K562 (cell line): ENCODE data around the gene ACP6. TPM values are rescaled to one million over a fixed set of nuclear protein-coding genes. Genes with fewer than 3 reads are reported as not detected.

Experiments
- ATAC-seq: fragments of 200-7000 bp; cut with Tn5 transposase; 3 replicates; pipeline ENCODE4 v1.9.1; 2020; ENCODE audit warnings: moderate library complexity
- BruUV-seq: library from RNA; stranded (reverse); fragments of 400-500 nt; replicated peaks from 2 replicates; lab custom pipeline; 2021; lab: Mats Ljungman, UMichigan
- CTCF ChIA-PET: fragments of 300-600 bp; formaldehyde crosslinking; extraction: SDS; loops from one replicate; lab custom pipeline; 2021; ENCODE audit warnings: low intra/inter-chr PET ratio; lab: Yijun Ruan, JAX
- POLR2A ChIA-PET: fragments of 300-600, 350-650 bp; sonication (Branson Sonifier 250); formaldehyde crosslinking; extraction: SDS; loops from one replicate; lab custom pipeline; 2021; ENCODE audit warnings: antibody characterized with exemption, inconsistent platforms; lab: Yijun Ruan, JAX
- DNase-seq, 4 experiments: peaks; one replicate each; pipeline versions ENCODE4 v3.0.0 to v3.0.0-alpha.2; 2011 to 2018; ENCODE audit warnings: low spot score in 3 of 4, mixed read lengths in 3 of 4; ENCODE audit errors: extremely low read depth in 1 of 4
- FAIRE-seq: peaks from 2 replicates; lab custom pipeline; 2011; peaks lifted over from hg19 to GRCh38; lab: Jason Lieb, UNC
- H2AFZ ChIP-seq: 2 replicates; pipeline ENCODE4 v1.6.0; 2011; ENCODE audit warnings: low read depth, low read length, control low read depth, inconsistent platforms
- H3K27ac ChIP-seq: fragments of 200-600 bp; 3 replicates; pipeline ENCODE4 v1.8.0; 2011; ENCODE audit warnings: low read depth, mild to moderate bottlenecking, control low read depth, inconsistent platforms, low read length, moderate library complexity, mixed read lengths; ENCODE audit errors: extremely low read depth
- H3K27me3 ChIP-seq, 2 experiments: fragments of 300-600 bp in 1 of 2; 2 replicates in 1 of 2; 3 replicates in 1 of 2; pipeline versions ENCODE4 v1.6.0 to v1.8.0; 2011; ENCODE audit warnings: inconsistent platforms in 2 of 2, low read length in 2 of 2, mild to moderate bottlenecking in 1 of 2, mixed read lengths in 1 of 2, moderate library complexity in 1 of 2; ENCODE audit not compliant: control insufficient read depth in 2 of 2, insufficient read depth in 2 of 2
- H3K36me3 ChIP-seq: fragments of 300-600 bp; 3 replicates; pipeline ENCODE4 v1.8.0; 2011; ENCODE audit warnings: mild to moderate bottlenecking, low read length, inconsistent platforms; ENCODE audit not compliant: control insufficient read depth, insufficient read depth
- H3K4me1 ChIP-seq, 2 experiments: fragments of 200-600 bp in 1 of 2; replicated peaks in 1 of 2; 2 replicates in 1 of 2; 3 replicates in 1 of 2; pipeline versions ENCODE4 v1.5.1 to v1.8.0; 2011; ENCODE audit warnings: inconsistent platforms in 2 of 2, low read length in 2 of 2, mild to moderate bottlenecking in 1 of 2, mixed read lengths in 1 of 2, moderate library complexity in 1 of 2; ENCODE audit not compliant: control insufficient read depth in 2 of 2, insufficient read depth in 2 of 2
- H3K4me2 ChIP-seq: 2 replicates; pipeline ENCODE4 v1.6.1; 2011; ENCODE audit warnings: low read length, control low read depth, inconsistent platforms, mixed read lengths; ENCODE audit not compliant: insufficient read depth
- H3K4me3 ChIP-seq: fragments of 200-600 bp; sonication (generic), shearing (Covaris generic); 2 replicates; pipeline ENCODE4 v1.5.1; 2016; ENCODE audit warnings: control low read depth, inconsistent platforms
- H3K79me2 ChIP-seq: fragments of 200-600 bp; 3 replicates; pipeline ENCODE4 v1.8.0; 2011; ENCODE audit warnings: low read length, inconsistent platforms; ENCODE audit not compliant: control insufficient read depth, insufficient read depth
- H3K9ac ChIP-seq, 2 experiments: 2 replicates each; pipeline versions ENCODE4 v1.6.0 to v1.6.1; 2011; ENCODE audit warnings: low read depth in 2 of 2, low read length in 2 of 2, control low read depth in 1 of 2, inconsistent platforms in 1 of 2, mild to moderate bottlenecking in 1 of 2, mixed read lengths in 1 of 2; ENCODE audit not compliant: insufficient read depth in 1 of 2
- H3K9me1 ChIP-seq: one replicate; pipeline ENCODE4 v1.6.0; 2011; ENCODE audit warnings: inconsistent platforms, mild to moderate bottlenecking, low read length, moderate library complexity; ENCODE audit not compliant: control insufficient read depth, insufficient read depth
- H3K9me3 ChIP-seq: replicated peaks from 2 replicates; pipeline ENCODE4 v1.5.1; 2011; ENCODE audit warnings: low read depth, low read length, inconsistent platforms; ENCODE audit not compliant: control insufficient read depth, insufficient read depth
- H4K20me1 ChIP-seq: replicated peaks from 2 replicates; pipeline ENCODE4 v1.6.1; 2011; ENCODE audit warnings: low read length, inconsistent platforms, mixed read lengths; ENCODE audit not compliant: control insufficient read depth, insufficient read depth
- ARNT ChIP-seq, 2 experiments: fragments of 450-650 bp; IDR thresholded peaks; 2 replicates each; pipeline ENCODE4 v1.6.1; 2016; ENCODE audit warnings: mild to moderate bottlenecking in 1 of 2
- BCL6 ChIP-seq: fragments of 250-450 bp; sonication (Bioruptor Pico); IDR thresholded peaks from 2 replicates; pipeline ENCODE4 v1.4.0; 2020
- CBFA2T3 ChIP-seq: fragments of 450-650 bp; IDR thresholded peaks from 2 replicates; pipeline ENCODE4 v1.6.1; 2017
- CBFB ChIP-seq: sonication (generic); formaldehyde crosslinking; IDR thresholded peaks from 2 replicates; pipeline ENCODE4 v1.4.0; 2020; ENCODE audit warnings: mild to moderate bottlenecking, missing genetic modification reagents
- SAP30 ChIP-seq: fragments of 200-600 bp; sonication (generic); IDR thresholded peaks from 2 replicates; pipeline ENCODE4 v1.6.1; 2012; ENCODE audit warnings: borderline replicate concordance, low read depth, mild to moderate bottlenecking, moderate library complexity, low read length, control low read depth, inconsistent platforms; ENCODE audit not compliant: insufficient read depth, poor library complexity, severe bottlenecking
- TAF1 ChIP-seq: IDR thresholded peaks from 2 replicates; pipeline ENCODE4 v1.6.1; 2011; ENCODE audit warnings: mild to moderate bottlenecking, low read length, moderate library complexity; ENCODE audit not compliant: insufficient read depth, control insufficient read depth, severe bottlenecking; ENCODE audit errors: extremely low read depth
- TGIF2 ChIP-seq: sonication (generic); formaldehyde crosslinking; IDR thresholded peaks from 2 replicates; pipeline ENCODE4 v1.8.1; 2022; ENCODE audit warnings: mild to moderate bottlenecking, missing genetic modification reagents, moderate library complexity
- ZBTB17 ChIP-seq: fragments of 450-650 bp; formaldehyde crosslinking; IDR thresholded peaks from 2 replicates; pipeline ENCODE4 v1.4.0; 2020; ENCODE audit warnings: mild to moderate bottlenecking
- ZNF311 ChIP-seq: fragments of 250-450 bp; sonication (Bioruptor Pico); IDR thresholded peaks from 2 replicates; pipeline ENCODE4 v1.4.0; 2020; ENCODE audit warnings: mild to moderate bottlenecking, moderate library complexity
- WGBS: fragments of 100-300 bp; shearing (Covaris generic); methylation state at CpG from one replicate; pipeline ENCODE4 v1.1.6; 2016; ENCODE audit warnings: low coverage, mixed read lengths; ENCODE audit not compliant: insufficient coverage; ENCODE audit errors: missing lambda C conversion rate; 5-methylcytosine and 5-hydroxymethylcytosine counted together
- in situ Hi-C: fragments of 300-500 bp; cut with MboI; formaldehyde crosslinking; loops from 4 replicates; pipeline ENCODE4 v1.15.0; 2018; ENCODE audit warnings: inconsistent platforms, mixed read lengths
- intact Hi-C: fragments of 100-400 bp; cut with micrococcal nuclease; formaldehyde crosslinking; loops from 2 replicates; pipeline ENCODE4 v1.14.2; 2022
- polyA plus RNA-seq, 8 experiments: library from polyadenylated mRNA; depleted of rRNA in 4 of 8; stranded (reverse) in 5 of 8; unstranded in 3 of 8; fragments of >200 nt; fragmentation: Nextera tagmentation in 2 of 8; fragmentation: Illumina TruSeq in 1 of 8; extraction: Ambion mirVana in 2 of 8; extraction: Trizol in 1 of 8; gene quantifications; 2 replicates each; pipeline versions ENCODE4 v1.2.1 to v1.2.3, GENCODE V29; 2011 to 2014; ENCODE audit warnings: inconsistent platforms in 1 of 8, missing spikeins in 1 of 8
- total RNA-seq, 7 experiments: library from RNA; depleted of rRNA in 6 of 7; stranded (reverse); fragments of >200 nt in 6 of 7; fragmentation: Illumina TruSeq in 2 of 7; extraction: Trizol in 2 of 7; gene quantifications; 2 replicates each; pipeline versions ENCODE4 v1.2.1 to v1.2.3, GENCODE V29; 2011 to 2021; ENCODE audit warnings: low replicate concordance in 1 of 7
- TF ChIP-seq, protein P1 (sequence below): sonication (generic); formaldehyde crosslinking; IDR thresholded peaks from 2 replicates; pipeline ENCODE4 v1.8.1; 2022; ENCODE audit warnings: missing genetic modification reagents

ACP6 gene
- total and polyA plus RNA-seq, 9 of the 15 experiments (the other 6 are each of a cell fraction or from before 2014, with no cell fraction given), result 0.05 to 1.4 (median 0.49) TPM

DNA sequence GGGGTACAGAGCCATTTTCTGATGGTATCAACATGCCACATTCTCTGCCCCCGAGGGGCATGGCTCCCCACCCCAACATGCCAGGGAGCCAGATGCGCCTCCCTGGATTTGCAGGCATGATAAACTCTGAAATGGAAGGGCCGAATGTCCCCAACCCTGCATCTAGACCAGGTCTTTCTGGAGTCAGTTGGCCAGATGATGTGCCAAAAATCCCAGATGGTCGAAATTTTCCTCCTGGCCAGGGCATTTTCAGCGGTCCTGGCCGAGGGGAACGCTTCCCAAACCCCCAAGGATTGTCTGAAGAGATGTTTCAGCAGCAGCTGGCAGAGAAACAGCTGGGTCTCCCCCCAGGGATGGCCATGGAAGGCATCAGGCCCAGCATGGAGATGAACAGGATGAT lies 50.6 kb downstream of the ACP6 start:
- CTCF ChIA-PET, result no interaction called here

More for the DNA sequence above, 50.6 kb downstream of the ACP6 start:
- in situ Hi-C loops (no loop called here), intact Hi-C loops (no loop called here)
- no peak overlapping the region for H3K9ac ChIP-seq
- no peaks in the 10 kb centered on the region for H4K20me1 ChIP-seq
- H3K4me2 ChIP-seq, result no peak overlapping the region
- H3K36me3 ChIP-seq, result peaks cover 14% of the 10 kb centered on the region; the same call in 2 of the 3 replicates
- BruUV-seq, result no TSS peak
- DNase-seq (no peak), ATAC-seq (no peak), FAIRE-seq (no peak)
- no peaks in the 10 kb centered on the region for H3K27me3 ChIP-seq
- H3K27ac ChIP-seq, result no peak overlapping the region
- no peak overlapping the region for H2AFZ ChIP-seq
- no peaks in the 10 kb centered on the region for H3K79me2 ChIP-seq
- POLR2A ChIA-PET, result no interaction called here
- no peak for TF ChIP-seq TGIF2 (CRISPR knock-in tag)
- no peak for TF ChIP-seq SAP30
- no peak for TF ChIP-seq CBFB (CRISPR knock-in tag)
- TF ChIP-seq BCL6, result no peak
- TF ChIP-seq ZNF311 (CRISPR knock-in tag), result no peak
- no peak for TF ChIP-seq ARNT (IDR thresholded peaks at IDR 0.05)
- TF ChIP-seq CBFA2T3, result no peak
- TF ChIP-seq, protein P1, sequence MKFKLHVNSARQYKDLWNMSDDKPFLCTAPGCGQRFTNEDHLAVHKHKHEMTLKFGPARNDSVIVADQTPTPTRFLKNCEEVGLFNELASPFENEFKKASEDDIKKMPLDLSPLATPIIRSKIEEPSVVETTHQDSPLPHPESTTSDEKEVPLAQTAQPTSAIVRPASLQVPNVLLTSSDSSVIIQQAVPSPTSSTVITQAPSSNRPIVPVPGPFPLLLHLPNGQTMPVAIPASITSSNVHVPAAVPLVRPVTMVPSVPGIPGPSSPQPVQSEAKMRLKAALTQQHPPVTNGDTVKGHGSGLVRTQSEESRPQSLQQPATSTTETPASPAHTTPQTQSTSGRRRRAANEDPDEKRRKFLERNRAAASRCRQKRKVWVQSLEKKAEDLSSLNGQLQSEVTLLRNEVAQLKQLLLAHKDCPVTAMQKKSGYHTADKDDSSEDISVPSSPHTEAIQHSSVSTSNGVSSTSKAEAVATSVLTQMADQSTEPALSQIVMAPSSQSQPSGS (CRISPR knock-in tag), result no peak
- TF ChIP-seq ZBTB17 (CRISPR knock-in tag), result no peak
- TF ChIP-seq TAF1, result no peak
- no peaks in the 10 kb centered on the region; a peak in 1 of 5 replicates for H3K4me1 ChIP-seq
- H3K9me3 ChIP-seq, result no peaks in the 10 kb centered on the region
- H3K4me3 ChIP-seq, result no peak overlapping the region
- H3K9me1 ChIP-seq, result no peaks in the 10 kb centered on the region
- 74% methylated on average over 7 of the region's 7 CpGs for WGBS
